GM12864 (cell line): ENCODE measurements around the gene HCAR3.

Experiments used
- DNase-seq: peaks from one replicate; pipeline ENCODE4 v3.0.0-alpha.2; 2011; ENCODE audit warnings: low read depth
- H3K4me3 ChIP-seq: 2 replicates; pipeline ENCODE4 v1.5.1; 2011; ENCODE audit warnings: mild to moderate bottlenecking, low read depth, low read length, control low read depth
- CTCF ChIP-seq: IDR thresholded peaks from 2 replicates; pipeline ENCODE4 v1.5.1; 2011; ENCODE audit warnings: low read depth, mild to moderate bottlenecking, moderate library complexity, low read length, control low read depth, inconsistent platforms; ENCODE audit errors: missing control alignments

HCAR3 gene

GRCh38 chr12:122747224-122748135, 30.9 kb upstream of the HCAR3 start:
- no peak for TF ChIP-seq CTCF
- no peak overlapping the region for H3K4me3 ChIP-seq
- no peak for DNase-seq

GRCh38 chr12:122743895-122744525, 27.4 kb upstream of the HCAR3 start:
- no peak for DNase-seq
- TF ChIP-seq CTCF = no peak
- H3K4me3 ChIP-seq = no peak overlapping the region

GRCh38 chr12:122740351-122740750, 23.7 kb upstream of the HCAR3 start:
- no peak for TF ChIP-seq CTCF
- no peak overlapping the region for H3K4me3 ChIP-seq
- DNase-seq = no peak

- DNase-seq = no peak
- TF ChIP-seq CTCF = no peak
- no peak overlapping the region for H3K4me3 ChIP-seq
Observed at GRCh38 chr12:122738571-122738970, 22.0 kb upstream of the HCAR3 start.

GRCh38 chr12:122732611-122733010, 16.0 kb upstream of the HCAR3 start:
- no peak for DNase-seq
- TF ChIP-seq CTCF = no peak
- no peak overlapping the region for H3K4me3 ChIP-seq

- DNase-seq = no peak
- no peak for TF ChIP-seq CTCF
Observed at GRCh38 chr12:122732170-122732569, 15.6 kb upstream of the HCAR3 start.

More at GRCh38 chr12:122732170-122732569, 15.6 kb upstream of the HCAR3 start:
- no peak overlapping the region for H3K4me3 ChIP-seq
